Measurements from ENCODE around the gene PHKA1. TPM values are rescaled to one million over a fixed set of nuclear protein-coding genes. Genes with fewer than 3 reads are reported as not detected.
"Not testable (repeated sequence)": the region's sequence is repeated elsewhere in the genome, so short reads cannot be mapped to it uniquely, and the experiment has no call there.

The PHKA1 gene
- total RNA-seq (0.20 and 0.22 TPM in 2 replicates), polyA plus RNA-seq (0.07 and 0.09 TPM in 2 replicates), polyA minus RNA-seq (0.21 and 0.69 TPM in 2 replicates)
- total RNA-seq (2013) = 0.14 TPM

DNA sequence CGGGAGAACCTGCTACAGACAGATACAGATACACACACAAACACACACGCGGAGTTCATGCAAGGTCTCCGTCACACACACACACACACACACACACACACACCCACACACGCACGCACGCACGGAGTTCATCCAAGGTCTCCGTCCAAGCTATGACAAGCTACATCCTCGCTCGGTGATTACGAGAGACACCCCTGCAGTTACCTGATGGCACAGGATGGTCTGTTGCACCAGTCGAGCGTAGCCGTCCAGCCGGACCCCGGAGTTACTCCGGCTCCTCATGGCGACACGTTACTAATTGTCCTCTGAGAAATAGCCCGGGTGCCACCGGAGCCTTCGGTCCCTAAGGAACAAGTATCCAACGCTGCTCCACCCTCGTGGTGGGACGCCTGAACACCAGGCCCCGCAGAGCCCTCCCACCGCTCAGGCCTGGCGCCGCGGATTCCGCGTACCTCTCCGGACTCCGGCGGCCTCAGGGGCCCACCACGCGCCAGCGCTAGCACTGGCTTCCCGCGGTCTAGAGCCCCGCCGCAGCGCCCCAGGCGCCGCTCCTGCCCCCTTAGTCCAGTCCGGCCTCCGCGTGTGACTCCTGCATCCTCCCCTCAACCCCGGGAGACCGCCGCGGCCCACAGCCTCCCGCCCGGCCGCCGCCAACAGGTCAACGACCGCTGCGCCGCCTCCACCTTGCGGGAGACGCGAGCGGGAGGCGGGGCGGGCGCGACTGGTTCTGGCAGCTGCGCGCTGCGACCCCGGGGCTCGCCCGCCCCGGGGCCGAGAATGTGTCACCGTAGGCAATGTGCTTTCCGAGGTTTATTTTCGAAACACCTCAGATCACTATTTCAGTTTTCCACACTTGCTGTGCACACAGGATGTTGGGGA, at the start of gene PHKA1:
TSS of gene PHKA1 (minus strand) at position 708 of the 879 bp plus-strand sequence. CDS start at position 282, 426 bp downstream.
- intact Hi-C loops (cut with micrococcal nuclease); H3K79me2 ChIP-seq (ENCODE audit: control insufficient read depth, insufficient read depth, low read length); H4K20me1 ChIP-seq (ENCODE audit: control insufficient read depth, insufficient read depth, low read length, poor library complexity, severe bottlenecking); H3K27ac ChIP-seq (ENCODE audit: low read length in 2 of 2); H3K4me1 ChIP-seq (ENCODE audit: control insufficient read depth in 2 of 2, insufficient read depth in 2 of 2, low read length in 2 of 2); POLR2A ChIA-PET; CTCF ChIA-PET; H3K36me3 ChIP-seq (replicated peaks in 1 of 2; ENCODE audit: control extremely low read depth in 1 of 2, control insufficient read depth in 1 of 2, extremely low read depth in 1 of 2, insufficient read depth in 2 of 2, low read length in 1 of 2); H3K9me3 ChIP-seq (ENCODE audit: control extremely low read depth in 1 of 3, control insufficient read depth in 2 of 3, insufficient read depth in 1 of 3, low read length in 2 of 3); H3K9me3 Mint-ChIP-seq (ENCODE audit: insufficient read depth); H3K4me1 Mint-ChIP-seq; ATAC-seq (ENCODE audit: low read depth); H3K27ac Mint-ChIP-seq; H3K27me3 ChIP-seq (replicated peaks in 1 of 4; ENCODE audit: control extremely low read depth in 1 of 4, control insufficient read depth in 3 of 4, insufficient read depth in 4 of 4, low read length in 3 of 4): not testable (repeated sequence)
- WGBS (ENCODE audit: insufficient coverage) = 4% methylated on average over 43 of the region's 80 CpGs
- peak; percentile 7 for DNase-seq
- H2AFZ ChIP-seq (ENCODE audit: insufficient read depth, low read depth, low read length, poor library complexity, severe bottlenecking) = peak within 1 kb of the TSS; percentile 38
- Mint-ChIP-seq H3K4me3 (peak within 1 kb of the TSS; percentile 32), H3K27me3 (peaks cover 17% of the 10 kb centered on the region)
- H3K4me2 ChIP-seq (replicated peaks; ENCODE audit: low read depth, low read length, poor library complexity, severe bottlenecking) = peak within 1 kb of the TSS; percentile 60
- H3K9ac ChIP-seq (ENCODE audit: low read length) = peak within 1 kb of the TSS; percentile 29
- H3K4me3 ChIP-seq (ENCODE audit: control extremely low read depth in 1 of 5, extremely low read depth in 1 of 5, insufficient read depth in 1 of 5, low read depth in 2 of 5, low read length in 4 of 5) = peak within 1 kb of the TSS in 3 of 5 experiments; percentile 27 to 44 (median 37)

DNA sequence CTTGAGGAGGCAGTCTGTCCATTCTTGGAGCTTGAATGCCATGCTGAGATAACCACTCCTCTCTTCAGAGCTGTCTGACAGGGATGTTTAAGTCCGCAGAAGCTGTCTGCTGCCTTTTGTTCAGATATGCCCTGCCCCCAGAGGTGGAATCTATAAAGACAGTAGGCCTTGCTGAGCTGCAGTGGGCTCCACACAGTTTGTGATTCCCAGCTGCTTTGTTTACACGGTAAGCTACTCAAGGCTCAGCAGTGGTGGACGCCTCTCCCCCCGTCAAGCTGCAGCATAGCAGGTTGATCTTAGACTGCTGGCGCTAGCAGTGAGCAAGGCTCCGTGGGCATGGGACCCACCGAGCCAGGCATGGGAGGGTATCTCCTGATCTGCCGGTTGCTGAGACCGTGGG, 46.3 kb upstream of the PHKA1 start:
- CTCF ChIA-PET; H3K9me3 Mint-ChIP-seq (ENCODE audit: insufficient read depth); DNase-seq; H3K4me2 ChIP-seq (replicated peaks; ENCODE audit: low read depth, low read length, poor library complexity, severe bottlenecking); H3K36me3 ChIP-seq (replicated peaks in 1 of 2; ENCODE audit: control extremely low read depth in 1 of 2, control insufficient read depth in 1 of 2, extremely low read depth in 1 of 2, insufficient read depth in 2 of 2, low read length in 1 of 2); H3K9me3 ChIP-seq (ENCODE audit: control extremely low read depth in 1 of 3, control insufficient read depth in 2 of 3, insufficient read depth in 1 of 3, low read length in 2 of 3); ATAC-seq (ENCODE audit: low read depth); H2AFZ ChIP-seq (ENCODE audit: insufficient read depth, low read depth, low read length, poor library complexity, severe bottlenecking); H3K27ac Mint-ChIP-seq; H4K20me1 ChIP-seq (ENCODE audit: control insufficient read depth, insufficient read depth, low read length, poor library complexity, severe bottlenecking); H3K27ac ChIP-seq (ENCODE audit: low read length in 2 of 2); H3K9ac ChIP-seq (ENCODE audit: low read length); H3K4me1 ChIP-seq (ENCODE audit: control insufficient read depth in 2 of 2, insufficient read depth in 2 of 2, low read length in 2 of 2); H3K4me3 ChIP-seq (ENCODE audit: control extremely low read depth in 1 of 5, extremely low read depth in 1 of 5, insufficient read depth in 1 of 5, low read depth in 2 of 5, low read length in 4 of 5); H3K79me2 ChIP-seq (ENCODE audit: control insufficient read depth, insufficient read depth, low read length); H3K27me3 ChIP-seq (replicated peaks in 1 of 4; ENCODE audit: control extremely low read depth in 1 of 4, control insufficient read depth in 3 of 4, insufficient read depth in 4 of 4, low read length in 3 of 4); POLR2A ChIA-PET; H3K4me3 Mint-ChIP-seq; H3K27me3 Mint-ChIP-seq; H3K4me1 Mint-ChIP-seq; intact Hi-C loops (cut with micrococcal nuclease): not testable (repeated sequence)
- WGBS (ENCODE audit: insufficient coverage) = no CpG with 5 or more reads among the region's 9 CpGs

DNA sequence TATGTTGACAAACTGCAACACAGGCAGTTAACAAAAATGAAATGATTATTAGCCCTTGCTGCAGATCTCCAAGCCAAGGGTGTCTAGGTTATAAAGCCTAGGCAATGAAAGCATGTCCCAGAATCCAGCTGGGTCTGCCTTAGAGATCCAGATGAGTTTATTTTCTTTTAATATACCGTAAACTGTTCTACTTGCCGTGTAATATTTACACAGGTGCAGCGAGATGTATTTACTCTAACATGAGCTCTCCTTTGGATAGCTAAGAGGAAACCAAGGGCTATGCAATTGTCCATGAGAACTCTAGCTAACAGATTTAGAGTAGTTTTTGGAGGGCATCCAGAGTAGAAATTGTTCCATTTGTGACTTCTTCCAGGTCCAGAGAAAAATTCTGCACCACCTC, 34.4 kb upstream of the PHKA1 start:
- POLR2A ChIA-PET; H3K27ac Mint-ChIP-seq; intact Hi-C loops (cut with micrococcal nuclease); ATAC-seq (ENCODE audit: low read depth); DNase-seq; H3K27me3 ChIP-seq (replicated peaks in 1 of 4; ENCODE audit: control extremely low read depth in 1 of 4, control insufficient read depth in 3 of 4, insufficient read depth in 4 of 4, low read length in 3 of 4); H4K20me1 ChIP-seq (ENCODE audit: control insufficient read depth, insufficient read depth, low read length, poor library complexity, severe bottlenecking); CTCF ChIA-PET; H3K79me2 ChIP-seq (ENCODE audit: control insufficient read depth, insufficient read depth, low read length); H2AFZ ChIP-seq (ENCODE audit: insufficient read depth, low read depth, low read length, poor library complexity, severe bottlenecking); H3K27me3 Mint-ChIP-seq; H3K9me3 Mint-ChIP-seq (ENCODE audit: insufficient read depth); H3K36me3 ChIP-seq (replicated peaks in 1 of 2; ENCODE audit: control extremely low read depth in 1 of 2, control insufficient read depth in 1 of 2, extremely low read depth in 1 of 2, insufficient read depth in 2 of 2, low read length in 1 of 2); H3K4me1 ChIP-seq (ENCODE audit: control insufficient read depth in 2 of 2, insufficient read depth in 2 of 2, low read length in 2 of 2); H3K4me3 ChIP-seq (ENCODE audit: control extremely low read depth in 1 of 5, extremely low read depth in 1 of 5, insufficient read depth in 1 of 5, low read depth in 2 of 5, low read length in 4 of 5); H3K4me2 ChIP-seq (replicated peaks; ENCODE audit: low read depth, low read length, poor library complexity, severe bottlenecking); H3K9me3 ChIP-seq (ENCODE audit: control extremely low read depth in 1 of 3, control insufficient read depth in 2 of 3, insufficient read depth in 1 of 3, low read length in 2 of 3); H3K4me1 Mint-ChIP-seq; H3K4me3 Mint-ChIP-seq; H3K27ac ChIP-seq (ENCODE audit: low read length in 2 of 2); H3K9ac ChIP-seq (ENCODE audit: low read length): not testable (repeated sequence)
- no CpG with 5 or more reads among the region's 3 CpGs for WGBS (ENCODE audit: insufficient coverage)

DNA sequence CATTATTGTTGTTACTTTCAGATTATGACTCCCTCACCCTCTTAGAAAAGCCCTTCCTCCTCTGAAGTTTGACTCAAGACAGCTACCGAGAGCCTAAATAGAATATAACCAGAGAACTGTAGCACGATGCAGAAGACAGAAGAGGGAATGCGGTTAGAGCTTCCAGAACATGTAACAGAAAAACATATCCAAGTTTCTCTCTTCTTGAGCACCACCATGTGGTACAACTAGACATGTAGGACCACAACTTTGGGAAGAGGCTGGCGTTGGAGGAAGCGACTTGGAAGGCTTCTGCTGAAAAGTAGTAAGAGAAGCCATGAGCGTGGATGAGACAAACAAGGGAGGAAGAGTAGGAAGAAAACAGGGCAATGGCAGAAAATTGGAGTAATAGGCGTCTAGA, 31.4 kb upstream of the PHKA1 start:
- H3K9me3 Mint-ChIP-seq (ENCODE audit: insufficient read depth); H3K79me2 ChIP-seq (ENCODE audit: control insufficient read depth, insufficient read depth, low read length); H3K4me1 ChIP-seq (ENCODE audit: control insufficient read depth in 2 of 2, insufficient read depth in 2 of 2, low read length in 2 of 2); CTCF ChIA-PET; intact Hi-C loops (cut with micrococcal nuclease); H3K4me1 Mint-ChIP-seq; H3K4me3 Mint-ChIP-seq; H3K9me3 ChIP-seq (ENCODE audit: control extremely low read depth in 1 of 3, control insufficient read depth in 2 of 3, insufficient read depth in 1 of 3, low read length in 2 of 3); H3K9ac ChIP-seq (ENCODE audit: low read length); H3K4me2 ChIP-seq (replicated peaks; ENCODE audit: low read depth, low read length, poor library complexity, severe bottlenecking); DNase-seq; H3K27me3 Mint-ChIP-seq; H3K4me3 ChIP-seq (ENCODE audit: control extremely low read depth in 1 of 5, extremely low read depth in 1 of 5, insufficient read depth in 1 of 5, low read depth in 2 of 5, low read length in 4 of 5); H3K27ac ChIP-seq (ENCODE audit: low read length in 2 of 2); ATAC-seq (ENCODE audit: low read depth); H3K36me3 ChIP-seq (replicated peaks in 1 of 2; ENCODE audit: control extremely low read depth in 1 of 2, control insufficient read depth in 1 of 2, extremely low read depth in 1 of 2, insufficient read depth in 2 of 2, low read length in 1 of 2); H4K20me1 ChIP-seq (ENCODE audit: control insufficient read depth, insufficient read depth, low read length, poor library complexity, severe bottlenecking); H3K27me3 ChIP-seq (replicated peaks in 1 of 4; ENCODE audit: control extremely low read depth in 1 of 4, control insufficient read depth in 3 of 4, insufficient read depth in 4 of 4, low read length in 3 of 4); H2AFZ ChIP-seq (ENCODE audit: insufficient read depth, low read depth, low read length, poor library complexity, severe bottlenecking); POLR2A ChIA-PET; H3K27ac Mint-ChIP-seq: not testable (repeated sequence)
- WGBS (ENCODE audit: insufficient coverage) = no CpG with 5 or more reads among the region's 7 CpGs
